Suprapubic skin (tissue), 3 donors: ENCODE data around the gene NR3C2.

Source experiments
- EP300 ChIP-seq: sonication (generic); formaldehyde crosslinking; IDR thresholded peaks from one replicate; pipeline ENCODE4 v1.6.1; 2017; ENCODE audit warnings: antibody characterized with exemption
- TF ChIP-seq, protein P1 (sequence below), 2 donors: fragments of 200-600 bp in 1 of 2; fragments of 450-650 bp in 1 of 2; sonication (generic) in 1 of 2; IDR thresholded peaks; one replicate each; pipeline ENCODE4 v1.5.1; 2016 to 2019; ENCODE audit warnings: antibody characterized with exemption in 2 of 2, mild to moderate bottlenecking in 1 of 2, moderate library complexity in 1 of 2

DNA sequence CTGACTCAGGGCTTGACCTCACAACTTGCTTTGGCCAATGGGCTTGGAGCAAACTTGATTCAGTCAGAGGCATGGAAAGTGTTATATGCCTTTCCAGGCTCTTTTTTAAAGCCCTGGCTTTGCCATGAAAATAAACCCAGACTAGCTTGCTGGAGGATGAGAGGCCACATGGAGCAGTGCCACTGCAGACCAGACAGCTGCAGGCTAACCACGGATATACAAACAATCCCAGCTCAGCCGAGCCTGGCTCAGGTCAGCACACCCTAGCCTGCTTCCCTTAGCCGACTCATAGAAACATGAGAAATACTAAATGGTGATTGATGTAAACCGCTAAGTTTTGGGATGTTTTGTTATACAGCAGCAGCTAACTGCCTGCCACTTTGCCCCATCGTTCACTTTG lies 365.2 kb downstream of the NR3C2 start:
- TF ChIP-seq, protein P1, sequence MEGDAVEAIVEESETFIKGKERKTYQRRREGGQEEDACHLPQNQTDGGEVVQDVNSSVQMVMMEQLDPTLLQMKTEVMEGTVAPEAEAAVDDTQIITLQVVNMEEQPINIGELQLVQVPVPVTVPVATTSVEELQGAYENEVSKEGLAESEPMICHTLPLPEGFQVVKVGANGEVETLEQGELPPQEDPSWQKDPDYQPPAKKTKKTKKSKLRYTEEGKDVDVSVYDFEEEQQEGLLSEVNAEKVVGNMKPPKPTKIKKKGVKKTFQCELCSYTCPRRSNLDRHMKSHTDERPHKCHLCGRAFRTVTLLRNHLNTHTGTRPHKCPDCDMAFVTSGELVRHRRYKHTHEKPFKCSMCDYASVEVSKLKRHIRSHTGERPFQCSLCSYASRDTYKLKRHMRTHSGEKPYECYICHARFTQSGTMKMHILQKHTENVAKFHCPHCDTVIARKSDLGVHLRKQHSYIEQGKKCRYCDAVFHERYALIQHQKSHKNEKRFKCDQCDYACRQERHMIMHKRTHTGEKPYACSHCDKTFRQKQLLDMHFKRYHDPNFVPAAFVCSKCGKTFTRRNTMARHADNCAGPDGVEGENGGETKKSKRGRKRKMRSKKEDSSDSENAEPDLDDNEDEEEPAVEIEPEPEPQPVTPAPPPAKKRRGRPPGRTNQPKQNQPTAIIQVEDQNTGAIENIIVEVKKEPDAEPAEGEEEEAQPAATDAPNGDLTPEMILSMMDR (IDR thresholded peaks at IDR 0.05): no peak
- TF ChIP-seq EP300: no peak
